H1 (cell line): ENCODE results near the gene CSDE1. TPM values are rescaled to one million over a fixed set of nuclear protein-coding genes. Genes with fewer than 3 reads are reported as not detected.

ENCODE experiments used
- ASH2L ChIP-seq: fragments of 200-600, 300-600 bp; sonication (generic); IDR thresholded peaks from one replicate; pipeline ENCODE4 v1.7.1; 2017; ENCODE audit warnings: low read length
- JUN ChIP-seq: IDR thresholded peaks from 2 replicates; pipeline ENCODE4 v1.6.1; 2011; ENCODE audit warnings: low read depth, mild to moderate bottlenecking, improper control_type of control experiment, low read length
- JUND ChIP-seq: IDR thresholded peaks from 2 replicates; pipeline ENCODE4 v1.6.1; 2011; ENCODE audit warnings: mild to moderate bottlenecking, improper control_type of control experiment, low read length
- PHF8 ChIP-seq: fragments of 200-600 bp; sonication (generic); conservative IDR thresholded peaks from 2 replicates; pipeline ENCODE4 v1.7.1; 2012; ENCODE audit warnings: low read depth, mild to moderate bottlenecking, inconsistent platforms, low read length, moderate library complexity
- RBBP5 ChIP-seq: IDR thresholded peaks from 2 replicates; pipeline ENCODE4 v1.7.1; 2012; ENCODE audit warnings: low read depth, mild to moderate bottlenecking, inconsistent platforms, low read length, moderate library complexity, borderline replicate concordance
- SP2 ChIP-seq: IDR thresholded peaks from 2 replicates; pipeline ENCODE4 v1.6.1; 2012; ENCODE audit warnings: mild to moderate bottlenecking, low read length, inconsistent platforms
- SRF ChIP-seq: IDR thresholded peaks from 2 replicates; pipeline ENCODE4 v1.6.1; 2011; ENCODE audit warnings: mild to moderate bottlenecking, low read depth, low read length, moderate library complexity
- TAF1 ChIP-seq: IDR thresholded peaks from 2 replicates; pipeline ENCODE4 v1.6.1; 2011; ENCODE audit warnings: mild to moderate bottlenecking, low read depth, low read length
- polyA plus RNA-seq, 7 experiments: library from polyadenylated mRNA; depleted of rRNA in 3 of 7; stranded (reverse) in 5 of 7; unstranded in 2 of 7; fragments of >200 nt in 5 of 7; fragments of 200-250 nt in 2 of 7; gene quantifications; 1 replicate in 5 of 7; 2 replicates in 1 of 7; 4 replicates in 1 of 7; pipeline versions ENCODE4 v1.2.1 to v1.2.3, GENCODE V29; 2011 to 2013; ENCODE audit warnings: missing spikeins in 2 of 7, mixed read lengths in 2 of 7
- total RNA-seq: library from RNA; stranded (reverse); fragmentation: NEBNext Ultra II Directional; extraction: Animal tissue kit (Norgen Biotek cat#: 25700); gene quantifications from 2 replicates; pipeline ENCODE4 v1.2.1, GENCODE V29; 2021
- TF ChIP-seq, protein P1 (sequence below): IDR thresholded peaks from 2 replicates; pipeline ENCODE4 v1.6.1; 2012; ENCODE audit warnings: low read length, inconsistent platforms
- TF ChIP-seq, protein P2 (sequence below), 3 experiments: IDR thresholded peaks; 1 replicate in 2 of 3; 2 replicates in 1 of 3; pipeline versions ENCODE4 v1.5.1 to v1.6.1; 2011; ENCODE audit warnings: low read length in 3 of 3, mild to moderate bottlenecking in 3 of 3, inconsistent platforms in 2 of 3, low read depth in 1 of 3, moderate library complexity in 1 of 3; ENCODE audit not compliant: insufficient read depth in 1 of 3; ENCODE audit errors: control extremely low read depth in 1 of 3

CSDE1 gene
- total and polyA plus RNA-seq, 2 of the 8 experiments (the other 6 are each of a cell fraction or from before 2014, with no cell fraction given), result 149 to 635 TPM

DNA sequence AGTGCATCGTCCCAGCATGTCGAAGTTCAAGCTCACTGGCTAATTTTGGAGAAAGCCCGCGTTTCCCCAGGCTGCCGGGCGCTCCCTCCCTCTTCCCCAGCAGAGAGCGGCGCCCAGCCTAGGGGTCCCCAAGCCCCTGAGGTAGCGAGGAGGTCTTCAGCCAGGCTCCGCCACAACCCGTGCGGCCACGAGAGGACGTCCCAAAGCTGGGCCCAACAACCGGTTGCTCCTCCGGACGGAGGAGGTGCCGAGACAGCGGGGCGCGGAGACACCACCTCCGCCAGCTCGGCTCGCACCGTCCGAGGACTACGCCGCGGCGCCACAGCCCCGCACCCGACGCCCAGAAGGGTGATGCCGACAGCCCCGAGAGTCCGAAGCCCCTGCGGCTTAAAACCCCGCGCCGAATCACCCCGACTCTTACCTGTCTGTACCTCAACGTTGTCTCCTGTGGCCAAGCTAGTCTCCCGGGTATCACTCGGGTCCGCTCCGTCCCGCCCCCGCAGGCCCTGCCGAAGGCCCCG, 88.2 kb downstream of the CSDE1 start, which contains the start of gene DENND2C (continued):
- TF ChIP-seq, protein P1, sequence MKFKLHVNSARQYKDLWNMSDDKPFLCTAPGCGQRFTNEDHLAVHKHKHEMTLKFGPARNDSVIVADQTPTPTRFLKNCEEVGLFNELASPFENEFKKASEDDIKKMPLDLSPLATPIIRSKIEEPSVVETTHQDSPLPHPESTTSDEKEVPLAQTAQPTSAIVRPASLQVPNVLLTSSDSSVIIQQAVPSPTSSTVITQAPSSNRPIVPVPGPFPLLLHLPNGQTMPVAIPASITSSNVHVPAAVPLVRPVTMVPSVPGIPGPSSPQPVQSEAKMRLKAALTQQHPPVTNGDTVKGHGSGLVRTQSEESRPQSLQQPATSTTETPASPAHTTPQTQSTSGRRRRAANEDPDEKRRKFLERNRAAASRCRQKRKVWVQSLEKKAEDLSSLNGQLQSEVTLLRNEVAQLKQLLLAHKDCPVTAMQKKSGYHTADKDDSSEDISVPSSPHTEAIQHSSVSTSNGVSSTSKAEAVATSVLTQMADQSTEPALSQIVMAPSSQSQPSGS, result no peak
- TF ChIP-seq JUN (no peak), PHF8 (0 out of 2 replicates have a peak, but pooled peaks have one; percentile 49), ASH2L (peak; percentile 96), SRF (no peak), TAF1 (no peak; the same call in 1 of the 2 replicates), RBBP5 (peak; percentile 96), SP2 (no peak), JUND (no peak)
- TF ChIP-seq, protein P2, sequence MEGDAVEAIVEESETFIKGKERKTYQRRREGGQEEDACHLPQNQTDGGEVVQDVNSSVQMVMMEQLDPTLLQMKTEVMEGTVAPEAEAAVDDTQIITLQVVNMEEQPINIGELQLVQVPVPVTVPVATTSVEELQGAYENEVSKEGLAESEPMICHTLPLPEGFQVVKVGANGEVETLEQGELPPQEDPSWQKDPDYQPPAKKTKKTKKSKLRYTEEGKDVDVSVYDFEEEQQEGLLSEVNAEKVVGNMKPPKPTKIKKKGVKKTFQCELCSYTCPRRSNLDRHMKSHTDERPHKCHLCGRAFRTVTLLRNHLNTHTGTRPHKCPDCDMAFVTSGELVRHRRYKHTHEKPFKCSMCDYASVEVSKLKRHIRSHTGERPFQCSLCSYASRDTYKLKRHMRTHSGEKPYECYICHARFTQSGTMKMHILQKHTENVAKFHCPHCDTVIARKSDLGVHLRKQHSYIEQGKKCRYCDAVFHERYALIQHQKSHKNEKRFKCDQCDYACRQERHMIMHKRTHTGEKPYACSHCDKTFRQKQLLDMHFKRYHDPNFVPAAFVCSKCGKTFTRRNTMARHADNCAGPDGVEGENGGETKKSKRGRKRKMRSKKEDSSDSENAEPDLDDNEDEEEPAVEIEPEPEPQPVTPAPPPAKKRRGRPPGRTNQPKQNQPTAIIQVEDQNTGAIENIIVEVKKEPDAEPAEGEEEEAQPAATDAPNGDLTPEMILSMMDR (IDR thresholded peaks at IDR 0.05; ENCODE audit: control extremely low read depth in 1 of 3, insufficient read depth in 1 of 3, low read depth in 1 of 3, low read length in 3 of 3), result peak in 2 of 3 experiments; percentile 16 to 17; a peak in 2 of 4 replicates
